Activated T-cell treated with anti-CD3 and anti-CD28 coated beads for 24 hours (primary cell): ENCODE measurements around the gene CELF2.

Source experiments
- DNase-seq: peaks from one replicate; pipeline ENCODE4 v3.0.0-alpha.2; 2020; ENCODE audit warnings: low read depth

CELF2 gene

GRCh38 chr10:11204351-11204942 lies 186.8 kb downstream of the CELF2 start:
- DNase-seq = no peak

GRCh38 chr10:11205030-11205772 lies 187.5 kb downstream of the CELF2 start:
- DNase-seq = no peak

GRCh38 chr10:11206676-11207559 lies 189.2 kb downstream of the CELF2 start:
- no peak for DNase-seq

- DNase-seq = no peak
Observed at GRCh38 chr10:11207560-11207844, 189.8 kb downstream of the CELF2 start.

GRCh38 chr10:11208243-11208642 lies 190.6 kb downstream of the CELF2 start:
- no peak for DNase-seq

GRCh38 chr10:11208908-11209829 lies 191.5 kb downstream of the CELF2 start:
- no peak for DNase-seq

GRCh38 chr10:11209830-11210181 lies 192.1 kb downstream of the CELF2 start:
- no peak for DNase-seq

GRCh38 chr10:11210211-11210922 lies 192.7 kb downstream of the CELF2 start:
- no peak for DNase-seq

GRCh38 chr10:11212288-11213085 lies 194.8 kb downstream of the CELF2 start:
- no peak for DNase-seq

- no peak for DNase-seq
Observed at GRCh38 chr10:11213137-11213536, 195.5 kb downstream of the CELF2 start.

- no peak for DNase-seq
Observed at GRCh38 chr10:11214407-11214806, 196.7 kb downstream of the CELF2 start.

- no peak for DNase-seq
Observed at GRCh38 chr10:11215471-11215870, 197.8 kb downstream of the CELF2 start.

GRCh38 chr10:11217521-11217920 lies 199.8 kb downstream of the CELF2 start:
- no peak for DNase-seq

- DNase-seq = no peak
Observed at GRCh38 chr10:11218395-11218794, 200.7 kb downstream of the CELF2 start.

- DNase-seq = no peak
Observed at GRCh38 chr10:11219431-11219830, 201.8 kb downstream of the CELF2 start.

GRCh38 chr10:11223081-11223480 lies 205.4 kb downstream of the CELF2 start:
- no peak for DNase-seq

- DNase-seq = no peak
Observed at GRCh38 chr10:11223507-11224140, 206.0 kb downstream of the CELF2 start.

- DNase-seq = no peak
Observed at GRCh38 chr10:11224321-11224720, 206.6 kb downstream of the CELF2 start.

- DNase-seq = no peak
Observed at GRCh38 chr10:11224792-11225416, 207.2 kb downstream of the CELF2 start.

- peak; percentile 64 for DNase-seq
Observed at GRCh38 chr10:11225935-11226334, 208.3 kb downstream of the CELF2 start.
